Mucosa of descending colon (tissue), 3 donors: ENCODE results near the gene AMBN. TPM values are rescaled to one million over a fixed set of nuclear protein-coding genes. Genes with fewer than 3 reads are reported as not detected.

Experiments used
- ATAC-seq: fragments of 200-7000 bp; cut with Tn5 transposase; one replicate; pipeline ENCODE4 v1.9.1; 2020; ENCODE audit warnings: mild to moderate bottlenecking, moderate library complexity
- DNase-seq, 3 donors: peaks; one replicate each; pipeline ENCODE4 v3.0.0-alpha.2; 2020
- H3K36me3 ChIP-seq: fragments of 200-600 bp; one replicate; pipeline ENCODE4 v1.8.0; 2021; ENCODE audit warnings: low read depth, mild to moderate bottlenecking
- H3K4me1 ChIP-seq: fragments of 200-600 bp; one replicate; pipeline ENCODE4 v1.8.0; 2021; ENCODE audit warnings: low read depth, mild to moderate bottlenecking
- H3K4me3 ChIP-seq: fragments of 200-600 bp; one replicate; pipeline ENCODE4 v1.8.0; 2021; ENCODE audit warnings: mild to moderate bottlenecking
- H3K9me3 ChIP-seq: fragments of 200-600 bp; one replicate; pipeline ENCODE4 v1.8.0; 2021; ENCODE audit warnings: mild to moderate bottlenecking
- intact Hi-C, 2 donors: fragments of 100-400 bp; cut with DNase I in 1 of 2; cut with micrococcal nuclease in 1 of 2; formaldehyde crosslinking; loops; one replicate each; pipeline versions ENCODE4 v1.11.0 to v1.11.1; 2022; cut with DNase I, micrococcal nuclease
- total RNA-seq, 3 donors: library from RNA; stranded (reverse); fragmentation: NEBNext Ultra II Directional in 2 of 3; extraction: Animal tissue kit (Norgen Biotek cat#: 25700) in 2 of 3; gene quantifications; one replicate each; pipeline versions ENCODE4 v1.2.1 to v1.2.4, GENCODE V29; 2021 to 2023
- TF ChIP-seq, protein P1 (sequence below): fragments of 200-600 bp; IDR thresholded peaks from one replicate; pipeline ENCODE4 v1.8.0; 2022; ENCODE audit warnings: antibody characterized with exemption, mild to moderate bottlenecking
- donor health status: DM: no; HTN: no; CAD: no; lungs with moderate emphysema.
- donor health status: DM: no; HTN: no; CAD: no.
- donor health status: DM: no; HTN: yes; CAD: no.

AMBN gene
- total RNA-seq, 3 donors from 2014 or later = not detected

DNA sequence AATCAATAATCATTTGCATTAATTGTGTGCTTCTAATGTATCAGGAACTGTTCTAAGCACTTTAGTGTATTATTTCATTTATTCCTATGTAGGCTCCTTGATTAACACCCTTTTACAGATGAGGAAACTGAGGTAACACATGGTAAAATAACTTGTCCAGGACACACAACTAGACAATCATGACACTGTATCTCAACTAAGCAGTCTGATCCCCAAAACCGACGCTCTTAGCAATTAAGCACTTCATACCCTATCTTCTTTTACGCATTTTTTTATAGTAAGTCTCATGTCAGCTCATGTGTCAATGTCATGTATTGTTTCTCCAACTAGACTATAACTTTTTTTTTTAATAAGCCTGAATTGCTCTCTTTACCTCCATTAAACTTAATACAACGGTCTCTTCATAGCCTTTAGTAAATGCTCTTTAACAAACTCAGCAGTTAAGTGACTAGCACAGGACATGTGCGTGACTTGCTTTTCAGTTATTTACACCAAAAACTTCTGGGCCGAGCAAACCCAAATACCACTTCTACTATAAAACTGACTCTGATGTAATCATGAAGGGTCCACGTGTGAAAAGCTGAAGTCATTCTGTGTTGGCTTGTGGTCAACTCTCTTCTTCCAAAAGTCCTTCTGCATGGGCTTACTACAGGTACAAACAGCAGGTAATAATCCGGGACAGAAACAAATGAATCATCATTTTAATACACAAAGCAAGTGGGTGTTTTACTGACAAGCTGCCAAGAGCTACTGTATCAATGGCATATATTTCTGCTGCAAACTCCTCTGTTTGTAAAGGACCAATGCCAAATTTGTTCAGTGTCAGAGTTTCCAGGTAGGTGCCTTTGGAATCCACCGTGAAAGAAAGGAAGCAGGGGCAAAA lies 7.9 kb upstream of the AMBN start:
- ATAC-seq (peak; percentile 90), DNase-seq (peak in 1 of 3 donors; percentile 44)
- intact Hi-C loops = no loop called here

DNA sequence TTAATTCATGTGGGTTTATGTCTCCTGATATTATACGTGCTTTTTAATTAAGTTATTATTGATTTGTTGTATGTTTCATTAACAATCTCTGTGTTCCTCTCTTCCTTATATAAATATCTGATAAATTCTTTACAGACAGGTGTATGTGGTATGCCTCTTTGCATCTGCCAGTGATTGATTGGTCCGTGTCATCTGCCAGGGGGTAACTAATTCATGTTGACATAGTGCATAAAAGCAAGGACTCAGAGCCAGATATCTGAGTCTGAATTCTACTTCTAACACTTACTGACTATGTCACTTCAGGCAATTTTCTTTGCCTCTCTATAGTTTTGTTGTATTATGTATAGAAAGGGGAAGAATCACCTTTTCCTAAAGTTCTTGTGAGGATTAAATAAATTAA lies 5.2 kb upstream of the AMBN start:
- TF ChIP-seq, protein P1, sequence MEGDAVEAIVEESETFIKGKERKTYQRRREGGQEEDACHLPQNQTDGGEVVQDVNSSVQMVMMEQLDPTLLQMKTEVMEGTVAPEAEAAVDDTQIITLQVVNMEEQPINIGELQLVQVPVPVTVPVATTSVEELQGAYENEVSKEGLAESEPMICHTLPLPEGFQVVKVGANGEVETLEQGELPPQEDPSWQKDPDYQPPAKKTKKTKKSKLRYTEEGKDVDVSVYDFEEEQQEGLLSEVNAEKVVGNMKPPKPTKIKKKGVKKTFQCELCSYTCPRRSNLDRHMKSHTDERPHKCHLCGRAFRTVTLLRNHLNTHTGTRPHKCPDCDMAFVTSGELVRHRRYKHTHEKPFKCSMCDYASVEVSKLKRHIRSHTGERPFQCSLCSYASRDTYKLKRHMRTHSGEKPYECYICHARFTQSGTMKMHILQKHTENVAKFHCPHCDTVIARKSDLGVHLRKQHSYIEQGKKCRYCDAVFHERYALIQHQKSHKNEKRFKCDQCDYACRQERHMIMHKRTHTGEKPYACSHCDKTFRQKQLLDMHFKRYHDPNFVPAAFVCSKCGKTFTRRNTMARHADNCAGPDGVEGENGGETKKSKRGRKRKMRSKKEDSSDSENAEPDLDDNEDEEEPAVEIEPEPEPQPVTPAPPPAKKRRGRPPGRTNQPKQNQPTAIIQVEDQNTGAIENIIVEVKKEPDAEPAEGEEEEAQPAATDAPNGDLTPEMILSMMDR = no peak
- Histone ChIP-seq H3K4me3 (no peak overlapping the region), H3K4me1 (no peaks in the 10 kb centered on the region), H3K9me3 (no peaks in the 10 kb centered on the region), H3K36me3 (no peaks in the 10 kb centered on the region)
- ATAC-seq (no peak), DNase-seq (no peak)
- intact Hi-C loops = no loop called here

More for the DNA sequence above, 7.9 kb upstream of the AMBN start:
- TF ChIP-seq, protein P1 = no peak
- H3K9me3 ChIP-seq = no peaks in the 10 kb centered on the region
- H3K36me3 ChIP-seq = no peaks in the 10 kb centered on the region
- no peaks in the 10 kb centered on the region for H3K4me1 ChIP-seq
- no peak overlapping the region for H3K4me3 ChIP-seq

DNA sequence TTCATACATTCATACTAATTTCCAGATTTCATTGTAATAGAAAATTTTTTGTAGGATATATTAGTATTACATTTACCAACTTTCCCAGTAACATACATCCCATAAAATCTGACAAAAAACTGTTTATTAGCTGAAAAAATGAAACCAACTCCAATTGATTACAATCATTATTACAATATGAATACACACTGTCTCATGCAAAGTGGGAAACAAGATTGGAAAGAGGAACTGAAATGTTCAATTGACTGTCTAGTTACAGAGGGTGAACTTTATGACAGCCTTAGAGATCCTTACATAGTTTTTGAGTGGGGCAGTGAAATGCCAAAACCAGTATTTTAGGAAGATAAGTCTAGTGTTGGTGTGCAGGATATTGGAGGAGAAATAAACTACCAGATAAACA lies 2.3 kb upstream of the AMBN start:
- TF ChIP-seq, protein P1 = no peak
- ATAC-seq (no peak), DNase-seq (no peak)
- no peak overlapping the region for H3K4me3 ChIP-seq
- H3K9me3 ChIP-seq = no peaks in the 10 kb centered on the region
- no peaks in the 10 kb centered on the region for H3K36me3 ChIP-seq
- no peaks in the 10 kb centered on the region for H3K4me1 ChIP-seq
- intact Hi-C loops = no loop called here

DNA sequence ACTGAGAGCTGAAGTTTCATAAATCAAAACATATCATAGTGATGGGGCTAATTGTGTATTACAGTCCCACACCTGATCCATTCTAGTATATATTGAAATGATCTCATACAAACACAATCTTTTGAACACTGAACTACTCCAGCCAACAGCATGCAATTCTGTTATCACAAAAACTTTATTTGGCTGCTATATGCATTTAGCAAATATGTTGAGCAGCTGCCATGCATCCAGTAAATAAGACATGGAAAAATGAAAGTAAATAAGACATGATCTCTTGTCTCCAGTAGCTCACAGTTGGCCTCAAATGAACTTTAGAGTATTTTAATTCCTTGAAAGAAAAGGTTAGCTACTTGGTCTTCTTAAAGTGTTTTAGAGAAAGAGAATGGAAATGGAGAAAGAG lies 2.1 kb downstream of the AMBN start:
- intact Hi-C loops = no loop called here
- Histone ChIP-seq H3K4me1 (no peaks in the 10 kb centered on the region), H3K9me3 (no peaks in the 10 kb centered on the region), H3K4me3 (no peak overlapping the region), H3K36me3 (no peaks in the 10 kb centered on the region)
- DNase-seq = no peak
- no peak for ATAC-seq
- TF ChIP-seq, protein P1 = no peak

DNA sequence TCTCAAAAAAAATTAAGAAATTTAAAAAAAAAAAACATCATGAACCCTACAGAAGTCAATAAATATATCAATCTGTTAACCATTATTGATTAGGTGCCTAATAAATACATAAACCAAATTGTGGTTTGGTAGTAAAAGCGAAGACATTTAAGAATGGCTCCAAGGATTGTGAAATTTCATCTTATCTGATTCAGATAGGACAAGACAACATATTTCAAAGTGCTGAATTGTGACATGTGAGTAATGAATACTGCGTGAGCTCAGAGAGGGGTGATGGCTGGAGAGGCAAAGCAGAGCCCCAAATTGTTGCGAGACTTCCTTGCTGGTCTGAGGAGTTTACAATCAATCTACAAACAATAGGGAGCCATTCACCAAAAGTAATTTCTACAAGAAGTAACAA lies 8.2 kb downstream of the AMBN start:
- Histone ChIP-seq H3K36me3 (no peaks in the 10 kb centered on the region), H3K9me3 (no peaks in the 10 kb centered on the region), H3K4me3 (no peak overlapping the region), H3K4me1 (no peaks in the 10 kb centered on the region)
- ATAC-seq (no peak), DNase-seq (no peak)
- intact Hi-C loops = no loop called here
- TF ChIP-seq, protein P1 = no peak
